HG03354 (cell line): ENCODE data around the gene STRBP.

Experiments used
- ATAC-seq: cut with Tn5 transposase; IDR thresholded peaks from one replicate; pipeline ENCODE4 v1.9.1; 2021; ENCODE audit warnings: mild to moderate bottlenecking; ENCODE audit not compliant: unreplicated experiment, poor library complexity, severe bottlenecking

STRBP gene

DNA sequence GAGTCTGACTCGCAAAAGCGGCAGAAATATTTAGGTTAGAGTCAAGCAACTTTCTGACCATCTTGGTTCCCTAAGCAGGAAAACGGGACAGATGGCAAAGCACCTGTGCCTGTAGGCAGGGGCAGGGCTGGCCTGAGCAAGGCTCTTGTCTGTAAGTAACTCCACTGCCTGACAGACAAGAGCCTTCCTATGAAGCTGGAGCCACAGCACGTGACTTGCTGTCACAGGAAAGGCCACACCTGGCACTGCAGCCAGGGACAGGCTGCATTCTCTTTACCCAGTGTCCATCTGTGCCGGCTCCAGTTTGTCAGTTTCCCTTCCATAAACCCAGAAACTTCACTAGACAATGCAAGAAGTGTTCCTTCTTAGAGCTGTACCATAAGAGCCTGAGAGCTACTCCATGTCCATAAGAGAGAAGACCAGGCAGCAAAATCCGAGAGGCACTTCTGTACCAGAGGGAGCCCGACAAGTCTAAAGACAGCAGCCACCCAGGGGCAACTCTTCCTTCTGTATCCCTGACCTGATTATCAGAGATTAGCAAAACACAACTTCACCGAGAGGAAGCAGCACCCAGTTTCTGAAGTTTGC lies 156.9 kb downstream of the STRBP start:
- ATAC-seq, result no peak

DNA sequence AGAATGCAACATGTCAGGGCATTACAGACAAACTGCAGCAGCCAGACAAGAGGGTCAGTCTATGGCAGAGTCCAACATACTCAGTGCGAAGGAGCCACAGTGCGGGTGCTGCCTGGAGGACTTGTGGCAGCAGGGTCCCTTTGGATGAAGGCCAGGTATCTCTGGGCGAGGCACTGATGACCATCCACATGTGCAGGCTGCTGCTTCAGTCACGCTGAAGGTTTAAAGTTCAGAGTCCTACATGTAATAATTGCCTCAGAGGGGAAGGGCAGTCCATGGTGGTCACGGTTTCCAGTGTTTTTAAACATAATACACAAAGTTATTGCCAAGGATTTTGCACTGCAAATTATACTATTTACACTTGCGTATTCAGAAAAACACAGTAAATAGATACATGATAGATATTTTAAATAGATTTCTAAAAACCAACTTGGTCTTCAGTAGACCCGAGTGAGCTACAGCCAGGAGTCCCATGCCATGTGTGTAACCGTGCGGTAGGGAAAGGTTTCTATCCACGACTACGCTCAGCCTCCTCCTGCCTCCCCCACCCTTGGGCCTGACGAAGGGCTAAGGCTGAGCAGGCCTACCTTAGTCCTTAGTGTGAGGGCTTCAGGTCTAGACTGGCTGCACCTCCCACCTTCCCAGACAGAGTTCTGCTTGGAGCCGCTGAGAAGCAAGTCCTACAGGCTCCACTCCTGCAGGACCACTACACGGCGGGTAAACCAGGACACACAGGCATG lies 158.7 kb downstream of the STRBP start:
- no peak for ATAC-seq

DNA sequence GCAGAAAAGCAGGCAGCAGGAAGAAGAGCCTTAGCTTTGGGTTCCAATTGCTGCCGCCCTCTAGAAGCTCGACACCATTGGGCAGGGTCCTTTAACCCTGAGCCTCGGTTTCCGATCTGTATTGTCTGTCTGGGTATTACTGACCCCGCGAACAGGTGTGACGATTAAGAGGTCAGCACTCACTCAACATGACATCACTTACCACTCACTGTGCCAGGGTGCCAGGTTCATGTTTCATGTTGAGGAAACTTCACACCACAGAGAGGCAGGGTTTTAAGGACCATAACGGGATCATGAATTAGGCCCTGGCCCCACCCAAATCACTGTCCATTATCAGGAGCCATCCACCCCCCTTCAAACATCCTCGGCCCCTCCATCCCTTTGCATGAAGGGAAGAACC lies 159.4 kb downstream of the STRBP start:
- ATAC-seq, result no peak

GRCh38 chr9:123107639-123108285 lies 160.6 kb downstream of the STRBP start:
- no peak for ATAC-seq

GRCh38 chr9:123105490-123105889 lies 162.9 kb downstream of the STRBP start:
- ATAC-seq, result no peak

DNA sequence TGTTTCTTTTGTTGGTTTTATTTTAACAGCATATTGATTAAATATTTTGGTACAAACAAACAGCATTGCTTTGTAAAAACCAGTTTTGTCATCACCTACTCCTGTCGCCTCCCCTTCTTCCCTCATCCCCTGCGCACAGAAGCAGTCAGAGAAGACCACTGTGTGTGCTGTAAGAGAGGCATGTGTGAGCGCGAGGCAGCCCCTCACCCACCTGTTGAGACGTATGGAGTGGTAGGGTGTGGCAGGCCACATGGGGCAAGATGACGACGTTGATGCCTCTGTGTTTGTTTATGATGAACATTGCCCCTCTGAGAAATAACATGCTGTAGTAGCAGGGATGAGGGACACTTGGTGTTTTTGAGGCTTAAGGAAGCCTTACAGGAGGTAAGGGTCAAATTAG lies 163.6 kb downstream of the STRBP start:
- no peak for ATAC-seq

DNA sequence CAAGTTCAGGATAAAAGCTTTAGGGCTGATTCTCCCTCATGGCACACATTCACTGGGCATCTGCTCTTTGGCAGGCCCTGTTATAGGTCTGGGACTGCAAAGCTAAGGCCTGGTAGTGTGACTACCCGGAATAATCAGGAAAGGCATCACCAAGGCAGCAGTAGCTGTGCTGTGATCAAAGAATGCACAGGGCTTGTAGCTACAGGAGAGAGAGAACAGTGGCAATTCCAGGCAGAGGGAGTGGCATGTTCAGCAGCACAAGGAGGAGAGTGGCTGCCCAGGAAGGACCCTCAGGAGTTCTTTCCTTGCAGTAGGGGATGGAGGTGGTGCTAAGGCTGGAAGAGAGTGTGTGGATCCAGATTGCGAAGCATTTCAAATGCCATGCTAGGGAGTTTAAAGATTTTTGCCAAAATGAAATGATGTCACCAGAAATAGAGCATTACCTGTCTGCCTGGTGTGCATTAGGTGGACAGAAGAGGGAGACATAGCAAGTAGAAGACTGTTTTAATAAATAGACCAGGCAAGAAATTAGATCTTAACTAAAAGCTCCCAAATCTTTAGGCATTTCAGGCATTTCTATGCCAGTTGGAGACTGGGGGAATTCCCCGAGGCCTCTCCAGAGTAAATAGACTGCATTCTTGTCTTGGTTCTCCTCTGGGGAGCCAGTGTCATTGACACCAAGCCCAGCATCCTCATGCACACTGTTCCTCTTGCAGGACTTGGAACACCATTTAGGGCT lies 165.8 kb downstream of the STRBP start:
- ATAC-seq, result no peak

DNA sequence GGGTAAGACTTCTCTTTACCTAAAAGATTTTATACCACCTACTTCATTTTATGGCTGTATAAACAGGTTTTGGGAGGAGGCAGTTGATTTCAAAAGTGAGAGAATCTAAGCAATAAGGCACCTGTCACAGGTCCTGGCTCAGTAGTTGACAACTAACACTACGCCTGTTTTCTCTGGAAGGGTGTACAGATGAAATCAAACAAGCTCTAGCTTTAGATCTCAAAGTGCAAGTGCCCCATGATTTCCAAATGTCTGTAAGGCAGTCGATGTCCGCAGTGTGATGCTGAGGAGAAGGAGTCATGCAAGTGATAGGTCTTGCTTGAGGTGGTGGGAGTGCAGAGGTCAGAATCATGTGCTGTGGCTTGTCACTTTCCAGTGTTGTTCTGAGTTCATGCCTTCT lies 168.8 kb downstream of the STRBP start:
- ATAC-seq, result no peak

- ATAC-seq, result no peak
Observed at GRCh38 chr9:123099042-123099441, 169.3 kb downstream of the STRBP start.

DNA sequence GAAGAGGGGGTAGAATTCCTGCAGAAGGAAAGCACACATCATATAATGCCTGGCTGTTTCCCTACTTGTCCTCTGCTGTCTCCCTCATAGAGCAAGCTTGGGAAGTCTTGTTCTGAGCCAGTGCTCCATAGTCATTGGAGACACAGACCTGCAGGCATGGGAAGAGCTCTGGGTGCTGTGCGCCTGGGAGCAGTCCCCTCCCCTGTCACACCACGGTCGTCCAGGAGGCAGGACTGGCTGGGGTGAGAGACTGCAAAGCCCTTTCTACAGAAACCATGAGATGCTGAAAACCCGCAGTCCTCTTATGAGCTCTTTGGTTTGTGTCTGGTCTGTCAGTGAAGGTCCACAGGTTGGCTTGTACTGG lies 170.3 kb downstream of the STRBP start:
- ATAC-seq, result no peak

GRCh38 chr9:123097430-123098095 lies 170.8 kb downstream of the STRBP start:
- ATAC-seq, result no peak

- ATAC-seq, result no peak
Observed at GRCh38 chr9:123096987-123097386, 171.4 kb downstream of the STRBP start.

- no peak for ATAC-seq
Observed at GRCh38 chr9:123093141-123093540, 175.2 kb downstream of the STRBP start.

- no peak for ATAC-seq
Observed at GRCh38 chr9:123091459-123091858, 176.9 kb downstream of the STRBP start.

DNA sequence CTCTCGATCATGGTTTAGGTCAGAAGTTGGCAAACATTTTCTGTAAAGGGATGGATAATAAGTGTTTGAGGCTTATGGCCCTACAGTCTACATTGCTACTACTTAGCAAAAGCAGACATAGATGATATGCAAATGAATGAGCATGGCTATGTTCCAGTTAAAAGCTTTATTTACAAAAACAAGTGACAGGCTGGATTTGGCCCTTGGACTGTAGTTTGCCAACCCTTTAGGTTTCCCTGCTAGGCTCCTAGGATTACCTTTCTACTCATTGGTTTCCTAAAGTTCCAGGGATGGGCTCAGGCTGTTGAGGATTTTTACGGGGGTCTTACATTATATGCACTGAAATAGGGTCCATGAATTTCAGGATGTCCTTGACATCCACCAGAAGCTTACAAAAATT lies 177.4 kb downstream of the STRBP start:
- ATAC-seq, result no peak

DNA sequence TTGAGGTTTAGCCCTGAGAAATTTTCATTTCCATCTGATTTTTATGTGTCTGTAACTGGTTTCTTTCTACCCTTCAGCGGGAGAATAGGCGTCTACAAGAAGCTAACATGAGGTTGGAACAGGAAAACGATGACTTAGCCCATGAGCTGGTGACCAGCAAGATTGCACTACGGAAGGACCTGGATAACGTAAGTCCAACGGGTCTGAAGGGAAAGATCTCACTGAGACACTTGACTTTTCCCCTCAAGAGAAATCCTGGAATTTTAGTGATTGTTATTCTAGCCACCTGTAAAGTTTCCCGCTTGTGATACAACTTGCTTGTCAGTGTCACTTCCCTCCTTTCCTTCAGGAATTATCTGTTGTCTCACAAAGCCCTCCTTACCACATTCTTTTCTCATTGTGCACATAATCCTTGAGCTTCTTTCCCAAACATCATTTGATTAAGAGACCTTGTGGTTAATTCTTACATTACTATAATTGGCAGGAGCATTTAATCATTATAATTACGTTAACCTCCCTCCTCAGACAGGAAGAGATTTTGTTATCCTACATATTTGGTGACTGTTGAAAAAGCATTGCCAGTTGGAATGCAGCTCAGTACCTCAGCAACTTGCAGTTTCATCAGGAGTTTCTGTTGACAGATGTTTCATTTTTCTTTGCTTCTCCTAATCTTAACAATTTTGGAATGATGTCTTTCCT lies 178.0 kb downstream of the STRBP start:
- no peak for ATAC-seq

- ATAC-seq, result no peak
Observed at GRCh38 chr9:123089790-123090189, 178.6 kb downstream of the STRBP start.

DNA sequence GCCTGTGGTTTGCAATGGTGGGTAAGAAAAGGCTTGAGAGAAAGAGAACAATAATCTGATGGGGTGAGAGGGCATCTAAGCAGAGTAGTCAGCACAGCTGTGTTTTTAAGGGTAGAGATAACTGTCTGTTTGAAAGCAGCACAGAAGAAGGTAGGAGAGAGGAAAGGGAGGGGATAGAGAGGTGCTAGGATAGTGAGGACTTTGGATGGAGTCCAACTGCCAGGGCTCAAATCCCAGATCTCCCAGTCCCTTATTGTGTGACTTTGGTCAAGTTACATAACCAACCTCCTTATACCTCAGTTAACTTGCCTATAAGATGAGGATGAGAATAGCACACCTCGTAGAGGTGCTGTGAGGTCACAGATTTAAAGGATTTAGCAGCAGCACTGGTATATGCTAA lies 179.3 kb downstream of the STRBP start:
- no peak for ATAC-seq

- ATAC-seq, result no peak
Observed at GRCh38 chr9:123087359-123087888, 181.0 kb downstream of the STRBP start.
